ENCODE results near the gene FAM185A. TPM values are rescaled to one million over a fixed set of nuclear protein-coding genes. Genes with fewer than 3 reads are reported as not detected.
"Not testable (repeated sequence)": the region's sequence is repeated elsewhere in the genome, so short reads cannot be mapped to it uniquely, and the experiment has no call there.

The FAM185A gene
- total RNA-seq, 2 experiments from 2014 or later, result 4.5 to 4.9 TPM

DNA sequence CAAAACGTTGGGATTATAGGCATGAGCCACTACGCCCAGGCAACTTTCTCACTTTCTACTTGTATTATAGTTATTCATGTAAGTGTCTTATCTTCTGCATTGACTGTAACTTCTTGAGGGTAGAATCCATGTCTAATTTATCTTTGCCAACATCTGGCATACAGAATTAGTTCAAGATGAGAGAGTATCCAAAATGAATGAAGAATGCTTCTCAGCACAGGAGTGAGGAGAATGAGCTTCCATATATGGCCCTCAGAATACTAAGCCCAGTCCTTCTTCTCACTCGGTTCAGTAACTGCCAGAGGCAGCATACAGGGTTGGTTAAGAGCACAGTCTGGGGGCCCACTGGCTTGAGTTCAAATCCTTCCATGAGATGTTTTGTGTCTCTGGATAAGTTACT, 89.0 kb downstream of the FAM185A start:
- DNase-seq (no peak), ATAC-seq (ENCODE audit: poor library complexity) (no peak)
- H3K4me3 ChIP-seq (ENCODE audit: low read length), result no peak overlapping the region
- no peak overlapping the region for H3K27ac ChIP-seq (ENCODE audit: low read depth in 1 of 2, low read length in 2 of 2)
- Mint-ChIP-seq H3K27ac (no peak overlapping the region), H3K4me1 (ENCODE audit: low read depth) (no peaks in the 10 kb centered on the region), H3K36me3 (ENCODE audit: low read depth) (peaks cover 15% of the 10 kb centered on the region), H3K4me3 (no peak overlapping the region), H3K9me3 (no peaks in the 10 kb centered on the region), H3K27me3 (no peaks in the 10 kb centered on the region)
- intact Hi-C loops (cut with DNase I, micrococcal nuclease), result no loop called here
- H3K36me3 ChIP-seq (ENCODE audit: insufficient read depth, low read length), result no peaks in the 10 kb centered on the region
- H3K4me1 ChIP-seq (ENCODE audit: insufficient read depth, low read length), result no peaks in the 10 kb centered on the region
- H3K9me3 ChIP-seq (ENCODE audit: control insufficient read depth in 1 of 2, insufficient read depth in 1 of 2, low read length in 2 of 2), result no peaks in the 10 kb centered on the region
- ChIA-PET CTCF (no interaction called here), POLR2A (no interaction called here)
- TF ChIP-seq, protein P1, sequence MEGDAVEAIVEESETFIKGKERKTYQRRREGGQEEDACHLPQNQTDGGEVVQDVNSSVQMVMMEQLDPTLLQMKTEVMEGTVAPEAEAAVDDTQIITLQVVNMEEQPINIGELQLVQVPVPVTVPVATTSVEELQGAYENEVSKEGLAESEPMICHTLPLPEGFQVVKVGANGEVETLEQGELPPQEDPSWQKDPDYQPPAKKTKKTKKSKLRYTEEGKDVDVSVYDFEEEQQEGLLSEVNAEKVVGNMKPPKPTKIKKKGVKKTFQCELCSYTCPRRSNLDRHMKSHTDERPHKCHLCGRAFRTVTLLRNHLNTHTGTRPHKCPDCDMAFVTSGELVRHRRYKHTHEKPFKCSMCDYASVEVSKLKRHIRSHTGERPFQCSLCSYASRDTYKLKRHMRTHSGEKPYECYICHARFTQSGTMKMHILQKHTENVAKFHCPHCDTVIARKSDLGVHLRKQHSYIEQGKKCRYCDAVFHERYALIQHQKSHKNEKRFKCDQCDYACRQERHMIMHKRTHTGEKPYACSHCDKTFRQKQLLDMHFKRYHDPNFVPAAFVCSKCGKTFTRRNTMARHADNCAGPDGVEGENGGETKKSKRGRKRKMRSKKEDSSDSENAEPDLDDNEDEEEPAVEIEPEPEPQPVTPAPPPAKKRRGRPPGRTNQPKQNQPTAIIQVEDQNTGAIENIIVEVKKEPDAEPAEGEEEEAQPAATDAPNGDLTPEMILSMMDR (IDR thresholded peaks at IDR 0.05), result no peak
- no peaks in the 10 kb centered on the region for H3K27me3 ChIP-seq (ENCODE audit: control insufficient read depth in 1 of 2, insufficient read depth in 2 of 2, low read length in 2 of 2)

DNA sequence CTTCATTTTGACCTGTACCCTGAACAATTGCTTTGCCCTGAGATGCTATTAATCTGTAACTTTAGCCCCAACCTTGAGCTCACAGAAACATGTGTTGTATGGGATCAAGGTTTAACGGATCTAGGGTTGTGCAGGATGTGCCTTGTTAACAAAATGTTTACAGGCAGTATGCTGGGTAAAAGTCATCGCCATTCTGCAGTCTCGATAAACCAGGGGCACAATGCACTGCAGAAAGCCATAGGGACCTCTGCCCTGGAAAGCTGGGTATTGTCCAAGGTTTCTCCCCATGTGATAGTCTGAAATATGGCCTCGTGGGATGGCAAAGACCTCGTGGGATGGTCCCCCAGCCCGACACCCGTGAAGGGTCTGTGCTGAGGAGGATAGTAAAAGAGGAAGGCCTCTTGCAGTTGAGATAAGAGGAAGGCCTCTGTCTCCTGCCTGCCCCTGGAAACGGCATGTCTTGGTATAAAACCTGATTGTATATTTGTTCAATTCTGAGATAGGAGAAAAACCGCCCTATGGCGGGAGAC, 89.8 kb downstream of the FAM185A start:
- H3K27ac Mint-ChIP-seq; ATAC-seq (ENCODE audit: poor library complexity); intact Hi-C loops (cut with DNase I, micrococcal nuclease); DNase-seq; H3K4me3 Mint-ChIP-seq; H3K36me3 ChIP-seq (ENCODE audit: insufficient read depth, low read length); POLR2A ChIA-PET; H3K4me1 ChIP-seq (ENCODE audit: insufficient read depth, low read length); CTCF ChIA-PET; H3K27me3 ChIP-seq (ENCODE audit: control insufficient read depth in 1 of 2, insufficient read depth in 2 of 2, low read length in 2 of 2); H3K9me3 Mint-ChIP-seq; H3K27ac ChIP-seq (ENCODE audit: low read depth in 1 of 2, low read length in 2 of 2); H3K4me1 Mint-ChIP-seq (ENCODE audit: low read depth); H3K27me3 Mint-ChIP-seq; H3K4me3 ChIP-seq (ENCODE audit: low read length); H3K9me3 ChIP-seq (ENCODE audit: control insufficient read depth in 1 of 2, insufficient read depth in 1 of 2, low read length in 2 of 2): not testable (repeated sequence)
- H3K36me3 Mint-ChIP-seq (ENCODE audit: low read depth), result peaks cover 15% of the 10 kb centered on the region

DNA sequence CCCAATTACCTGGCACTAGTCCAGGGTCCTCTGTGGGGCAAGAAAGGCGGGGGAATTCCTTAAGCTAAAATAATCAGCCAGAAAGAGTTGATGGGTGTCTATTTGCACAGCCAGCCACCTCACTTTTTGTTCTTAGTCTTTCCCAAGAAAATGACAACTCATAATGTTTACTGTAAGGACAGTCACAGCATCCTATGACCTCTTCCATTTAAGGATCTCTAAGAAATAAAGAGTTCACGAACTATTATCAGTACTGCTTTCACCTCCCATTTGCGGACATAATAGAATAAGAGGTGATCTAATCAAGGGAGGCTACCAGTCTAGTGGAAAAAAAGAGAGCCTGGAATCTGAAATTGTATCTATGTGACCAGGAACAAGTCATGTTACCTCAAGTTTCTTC, 91.6 kb downstream of the FAM185A start:
- Histone ChIP-seq H3K27me3 (ENCODE audit: control insufficient read depth in 1 of 2, insufficient read depth in 2 of 2, low read length in 2 of 2) (no peaks in the 10 kb centered on the region), H3K9me3 (ENCODE audit: control insufficient read depth in 1 of 2, insufficient read depth in 1 of 2, low read length in 2 of 2) (no peaks in the 10 kb centered on the region), H3K4me1 (ENCODE audit: insufficient read depth, low read length) (no peaks in the 10 kb centered on the region), H3K27ac (ENCODE audit: low read depth in 1 of 2, low read length in 2 of 2) (no peak overlapping the region), H3K36me3 (ENCODE audit: insufficient read depth, low read length) (no peaks in the 10 kb centered on the region), H3K4me3 (ENCODE audit: low read length) (no peak overlapping the region)
- no peaks in the 10 kb centered on the region for H3K27me3 Mint-ChIP-seq
- intact Hi-C loops (cut with DNase I, micrococcal nuclease), result no loop called here
- POLR2A ChIA-PET, result no interaction called here
- TF ChIP-seq, protein P1 (IDR thresholded peaks at IDR 0.05), result no peak
- ATAC-seq (ENCODE audit: poor library complexity) (no peak), DNase-seq (no peak)
- no peak overlapping the region for H3K27ac Mint-ChIP-seq
- CTCF ChIA-PET, result no interaction called here
- peaks cover 11% of the 10 kb centered on the region for H3K36me3 Mint-ChIP-seq (ENCODE audit: low read depth)
- no peaks in the 10 kb centered on the region for H3K9me3 Mint-ChIP-seq
- no peak overlapping the region for H3K4me3 Mint-ChIP-seq
- H3K4me1 Mint-ChIP-seq (ENCODE audit: low read depth), result no peaks in the 10 kb centered on the region

DNA sequence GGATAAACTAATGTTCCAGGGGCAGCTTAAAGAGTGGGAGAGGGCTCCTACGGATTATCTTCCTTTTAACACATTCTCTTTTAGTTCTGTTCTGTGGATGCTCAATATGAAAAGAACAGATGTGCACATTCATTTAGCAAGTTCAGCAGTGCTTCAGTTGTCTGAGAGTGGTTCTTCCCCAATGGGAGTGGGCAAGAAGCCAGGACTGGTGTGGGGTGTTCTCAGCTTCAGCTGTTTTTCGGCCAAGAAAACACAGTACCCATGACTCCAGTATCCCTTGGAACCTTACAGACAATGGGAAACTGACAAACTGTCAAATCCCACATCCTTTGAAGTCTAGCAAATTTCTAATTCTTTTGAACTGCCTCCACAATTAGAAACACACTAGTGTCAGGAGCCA, 92.5 kb downstream of the FAM185A start:
- intact Hi-C loops (cut with DNase I, micrococcal nuclease), result no loop called here
- TF ChIP-seq, protein P1 (IDR thresholded peaks at IDR 0.05), result no peak
- ATAC-seq (ENCODE audit: poor library complexity) (no peak), DNase-seq (no peak)
- Histone ChIP-seq H3K9me3 (ENCODE audit: control insufficient read depth in 1 of 2, insufficient read depth in 1 of 2, low read length in 2 of 2) (no peaks in the 10 kb centered on the region), H3K27me3 (ENCODE audit: control insufficient read depth in 1 of 2, insufficient read depth in 2 of 2, low read length in 2 of 2) (no peaks in the 10 kb centered on the region), H3K4me1 (ENCODE audit: insufficient read depth, low read length) (no peaks in the 10 kb centered on the region), H3K36me3 (ENCODE audit: insufficient read depth, low read length) (no peaks in the 10 kb centered on the region), H3K4me3 (ENCODE audit: low read length) (no peak overlapping the region), H3K27ac (ENCODE audit: low read depth in 1 of 2, low read length in 2 of 2) (no peak overlapping the region)
- ChIA-PET CTCF (no interaction called here), POLR2A (no interaction called here)
- Mint-ChIP-seq H3K36me3 (ENCODE audit: low read depth) (peaks cover 7% of the 10 kb centered on the region), H3K27ac (no peak overlapping the region), H3K27me3 (no peaks in the 10 kb centered on the region), H3K9me3 (no peaks in the 10 kb centered on the region), H3K4me3 (no peak overlapping the region), H3K4me1 (ENCODE audit: low read depth) (no peaks in the 10 kb centered on the region)

All from CD4-positive, alpha-beta T cell (primary cell).